NCI-H2107 treated with DMSO at 0.1 percent for 48 hours (cell line): ENCODE data around the gene ITPR1.

Experiments
- DNase-seq: peaks from one replicate; lab custom pipeline; 2025; ENCODE audit not compliant: unreplicated experiment; lab: John Stamatoyannopoulos, UW

The ITPR1 gene

GRCh38 chr3:4678320-4678719 is 185.2 kb downstream of the ITPR1 start:
- no peak for DNase-seq

GRCh38 chr3:4680227-4680691 is 187.1 kb downstream of the ITPR1 start:
- no peak for DNase-seq

- no peak for DNase-seq
These were observed 187.7 kb downstream of the ITPR1 start for GRCh38 chr3:4680871-4681300.

GRCh38 chr3:4681301-4681700 is 188.2 kb downstream of the ITPR1 start:
- no peak for DNase-seq

- DNase-seq = no peak
These were observed 191.0 kb downstream of the ITPR1 start for GRCh38 chr3:4684117-4684516.

GRCh38 chr3:4684976-4685375 is 191.8 kb downstream of the ITPR1 start:
- DNase-seq = no peak

GRCh38 chr3:4685673-4686345 is 192.7 kb downstream of the ITPR1 start:
- DNase-seq = no peak

GRCh38 chr3:4686619-4687018 is 193.5 kb downstream of the ITPR1 start:
- no peak for DNase-seq

GRCh38 chr3:4687167-4687566 is 194.0 kb downstream of the ITPR1 start:
- DNase-seq = no peak

GRCh38 chr3:4687596-4687995 is 194.4 kb downstream of the ITPR1 start:
- DNase-seq = no peak

- DNase-seq = no peak
These were observed 195.3 kb downstream of the ITPR1 start for GRCh38 chr3:4688411-4688810.

GRCh38 chr3:4689021-4689420 is 195.9 kb downstream of the ITPR1 start:
- DNase-seq = no peak

GRCh38 chr3:4690277-4690676 is 197.1 kb downstream of the ITPR1 start:
- DNase-seq = no peak

- DNase-seq = no peak
These were observed 200.5 kb downstream of the ITPR1 start for GRCh38 chr3:4693620-4694019.

GRCh38 chr3:4695846-4696245 is 202.7 kb downstream of the ITPR1 start:
- DNase-seq = no peak

GRCh38 chr3:4696266-4696665 is 203.1 kb downstream of the ITPR1 start:
- DNase-seq = no peak

- no peak for DNase-seq
These were observed 205.1 kb downstream of the ITPR1 start for GRCh38 chr3:4698125-4698821.

GRCh38 chr3:4703054-4703480 is 209.9 kb downstream of the ITPR1 start:
- DNase-seq = no peak

- no peak for DNase-seq
These were observed 211.4 kb downstream of the ITPR1 start for GRCh38 chr3:4704552-4704951.

- no peak for DNase-seq
These were observed 214.2 kb downstream of the ITPR1 start for GRCh38 chr3:4707324-4707723.

- no peak for DNase-seq
These were observed 215.1 kb downstream of the ITPR1 start for GRCh38 chr3:4708230-4708629.

GRCh38 chr3:4709341-4709740 is 216.2 kb downstream of the ITPR1 start:
- no peak for DNase-seq

- DNase-seq = no peak
These were observed 217.0 kb downstream of the ITPR1 start for GRCh38 chr3:4710191-4710590.
